HCT116 (cell line): ENCODE data around the gene SUFU. TPM values are rescaled to one million over a fixed set of nuclear protein-coding genes. Genes with fewer than 3 reads are reported as not detected.

ENCODE experiments used
- ATAC-seq: fragments of 200-7000 bp; cut with Tn5 transposase; 2 replicates; pipeline ENCODE4 v1.9.1; 2020; ENCODE audit warnings: mild to moderate bottlenecking, moderate library complexity
- BruUV-seq: library from RNA; stranded (reverse); fragments of 400-500 nt; replicated peaks from 2 replicates; lab custom pipeline; 2021; lab: Mats Ljungman, UMichigan
- CTCF ChIA-PET: fragments of 300-600 bp; sonication (Branson Sonifier 250); formaldehyde crosslinking; loops from one replicate; lab custom pipeline; 2021; ENCODE audit warnings: antibody characterized with exemption; lab: Charles Lee
- POLR2A ChIA-PET: fragments of 300-600, 350-600 bp; sonication (Branson Sonifier 250); formaldehyde crosslinking; loops from one replicate; lab custom pipeline; 2021; ENCODE audit warnings: antibody characterized with exemption; lab: Charles Lee
- RAD21 ChIA-PET, 2 experiments: fragments of 300-600 bp; sonication (Branson Sonifier 250); formaldehyde crosslinking; loops; one replicate each; lab custom pipeline; 2023; ENCODE audit warnings: low total read pairs in 2 of 2; ENCODE audit not compliant: uncharacterized antibody in 2 of 2, unreplicated experiment in 2 of 2, low non-redundant PET in 1 of 2; lab: Charles Lee
- DNase-seq: peaks from one replicate; pipeline ENCODE4 v3.0.0-alpha.2; 2010; ENCODE audit warnings: low read depth, low spot score
- H2AFZ ChIP-seq: fragments of 200-600 bp; shearing (Covaris generic), sonication (generic); 2 replicates; pipeline ENCODE4 v1.6.1; 2017; ENCODE audit warnings: low read depth, mixed run types, mixed read lengths, antibody characterized with exemption, low read length; ENCODE audit not compliant: poor library complexity, severe bottlenecking
- H3K27ac ChIP-seq: 2 replicates; pipeline ENCODE4 v1.5.1; 2012; ENCODE audit warnings: low read depth, low read length
- H3K27me3 ChIP-seq: fragments of 200-600 bp; sonication (generic); 2 replicates; pipeline ENCODE4 v1.6.1; 2016; ENCODE audit warnings: mixed run types, low read length, mixed read lengths; ENCODE audit not compliant: insufficient read depth
- H3K36me3 ChIP-seq, 2 experiments: fragments of 200-500 bp in 1 of 2; fragments of 200-600 bp in 1 of 2; sonication (Bioruptor generic) in 1 of 2; sonication (generic) in 1 of 2; 2 replicates each; pipeline versions ENCODE4 v1.5.1 to v1.6.1; 2014 to 2016; ENCODE audit warnings: low read length in 2 of 2, inconsistent platforms in 1 of 2, mixed read lengths in 1 of 2, mixed run types in 1 of 2; ENCODE audit not compliant: insufficient read depth in 2 of 2, control insufficient read depth in 1 of 2
- H3K4me1 ChIP-seq, 2 experiments: fragments of 200-600 bp in 1 of 2; sonication (generic) in 1 of 2; 2 replicates each; pipeline versions ENCODE4 v1.5.1 to v1.6.1; 2012 to 2017; ENCODE audit warnings: low read length in 2 of 2, inconsistent platforms in 1 of 2, mild to moderate bottlenecking in 1 of 2, mixed read lengths in 1 of 2, mixed run types in 1 of 2, moderate library complexity in 1 of 2; ENCODE audit not compliant: insufficient read depth in 2 of 2, control insufficient read depth in 1 of 2
- H3K4me2 ChIP-seq: fragments of 200-600 bp; sonication (generic); 2 replicates; pipeline ENCODE4 v1.6.1; 2017; ENCODE audit warnings: mixed run types, low read length, mixed read lengths
- H3K4me3 ChIP-seq, 2 experiments: fragments of 200-600 bp in 1 of 2; sonication (generic) in 1 of 2; replicated peaks in 1 of 2; 2 replicates each; pipeline ENCODE4 v1.5.1; 2011 to 2016; ENCODE audit warnings: low read length in 2 of 2, control low read depth in 1 of 2, low read depth in 1 of 2, mild to moderate bottlenecking in 1 of 2, mixed read lengths in 1 of 2, mixed run types in 1 of 2
- H3K79me2 ChIP-seq: fragments of 200-600 bp; sonication (generic); 2 replicates; pipeline ENCODE4 v1.6.1; 2017; ENCODE audit warnings: mild to moderate bottlenecking, mixed run types, low read length, moderate library complexity, mixed read lengths; ENCODE audit not compliant: insufficient read depth
- H3K9ac ChIP-seq: fragments of 200-600 bp; sonication (generic); 2 replicates; pipeline ENCODE4 v1.6.1; 2016; ENCODE audit warnings: low read length, mixed read lengths
- H3K9me2 ChIP-seq: fragments of 200-600 bp; sonication (generic), shearing (Covaris generic); 2 replicates; pipeline ENCODE4 v1.6.1; 2017; ENCODE audit warnings: mixed run types, mild to moderate bottlenecking, moderate library complexity; ENCODE audit not compliant: insufficient read depth
- H3K9me3 ChIP-seq, 2 experiments: fragments of 200-500 bp in 1 of 2; fragments of 200-600 bp in 1 of 2; sonication (Bioruptor generic) in 1 of 2; sonication (generic) in 1 of 2; 2 replicates each; pipeline ENCODE4 v1.6.1; 2014 to 2017; ENCODE audit warnings: low read length in 2 of 2, mixed read lengths in 2 of 2, inconsistent platforms in 1 of 2, low read depth in 1 of 2, mild to moderate bottlenecking in 1 of 2, mixed run types in 1 of 2, moderate library complexity in 1 of 2; ENCODE audit not compliant: control insufficient read depth in 1 of 2, insufficient read depth in 1 of 2
- H4K20me1 ChIP-seq: fragments of 200-600 bp; sonication (generic), shearing (Covaris generic); 2 replicates; pipeline ENCODE4 v1.6.1; 2017; ENCODE audit warnings: mixed run types, mild to moderate bottlenecking, moderate library complexity; ENCODE audit not compliant: insufficient read depth
- EZH2 ChIP-seq: fragments of 200-600 bp; sonication (generic); IDR thresholded peaks from 2 replicates; pipeline ENCODE4 v1.6.1; 2017; ENCODE audit warnings: antibody characterized with exemption, mixed run types
- JUND ChIP-seq: IDR thresholded peaks from 2 replicates; pipeline ENCODE4 v1.6.1; 2012
- POLR2AphosphoS5 ChIP-seq: IDR thresholded peaks from 2 replicates; pipeline ENCODE4 v1.6.1; 2011; ENCODE audit warnings: mild to moderate bottlenecking, low read depth, low read length, moderate library complexity
- RAD21 ChIP-seq: IDR thresholded peaks from 2 replicates; pipeline ENCODE4 v1.6.1; 2012; ENCODE audit warnings: low read depth, mild to moderate bottlenecking
- SIN3A ChIP-seq: IDR thresholded peaks from 2 replicates; pipeline ENCODE4 v1.6.1; 2012; ENCODE audit warnings: low read depth
- intact Hi-C: fragments of 100-400 bp; cut with micrococcal nuclease; formaldehyde crosslinking; loops from 2 replicates; pipeline ENCODE4 v1.10.0; 2022
- total RNA-seq: library from RNA; stranded (reverse); gene quantifications from one replicate; pipeline ENCODE4 v1.2.1, GENCODE V29; 2021; ENCODE audit not compliant: unreplicated experiment
- TF ChIP-seq, protein P1 (sequence below), 3 experiments: fragments of 200-600 bp in 1 of 3; sonication (generic) in 1 of 3; IDR thresholded peaks in 2 of 3; conservative IDR thresholded peaks in 1 of 3; 2 replicates each; pipeline ENCODE4 v1.5.1; 2012 to 2017; ENCODE audit warnings: low read depth in 2 of 3, low read length in 2 of 3, antibody characterized with exemption in 1 of 3, borderline replicate concordance in 1 of 3, control low read depth in 1 of 3, mild to moderate bottlenecking in 1 of 3, mixed read lengths in 1 of 3, mixed run types in 1 of 3, moderate library complexity in 1 of 3; ENCODE audit not compliant: insufficient read depth in 1 of 3

Gene SUFU
- total RNA-seq, 1 experiment from 2014 or later = 18.8 TPM

GRCh38 chr10:102678842-102679289 lies 175.1 kb downstream of the SUFU start:
- Histone ChIP-seq H3K27ac (no peak overlapping the region), H3K27me3 (no peaks in the 10 kb centered on the region), H3K9ac (no peak overlapping the region), H3K36me3 (no peaks in the 10 kb centered on the region; a peak in 1 of 4 replicates), H4K20me1 (no peaks in the 10 kb centered on the region), H3K4me1 (peaks cover 3 to 10% of the 10 kb centered on the region in 2 experiments; a peak in 3 of 4 replicates), H3K4me3 (no peak overlapping the region), H3K9me3 (no peaks in the 10 kb centered on the region), H3K4me2 (peak overlapping the region; percentile 43), H3K9me2 (no peaks in the 10 kb centered on the region)
- intact Hi-C loops = no loop called here
- BruUV-seq = no TSS peak
- POLR2A ChIA-PET = interaction anchor here (0.9 kb wide), 1 partner anchor 36 kb away, joined by 3 read pairs; the partner anchor contains the start of genes ARL3 and SFXN2
- ATAC-seq = peak; percentile 98
- DNase-seq = no peak
- TF ChIP-seq SIN3A (no peak), JUND (no peak), RAD21 (peak; percentile 75), EZH2 (no peak), POLR2AphosphoS5 (no peak)
- TF ChIP-seq, protein P1, sequence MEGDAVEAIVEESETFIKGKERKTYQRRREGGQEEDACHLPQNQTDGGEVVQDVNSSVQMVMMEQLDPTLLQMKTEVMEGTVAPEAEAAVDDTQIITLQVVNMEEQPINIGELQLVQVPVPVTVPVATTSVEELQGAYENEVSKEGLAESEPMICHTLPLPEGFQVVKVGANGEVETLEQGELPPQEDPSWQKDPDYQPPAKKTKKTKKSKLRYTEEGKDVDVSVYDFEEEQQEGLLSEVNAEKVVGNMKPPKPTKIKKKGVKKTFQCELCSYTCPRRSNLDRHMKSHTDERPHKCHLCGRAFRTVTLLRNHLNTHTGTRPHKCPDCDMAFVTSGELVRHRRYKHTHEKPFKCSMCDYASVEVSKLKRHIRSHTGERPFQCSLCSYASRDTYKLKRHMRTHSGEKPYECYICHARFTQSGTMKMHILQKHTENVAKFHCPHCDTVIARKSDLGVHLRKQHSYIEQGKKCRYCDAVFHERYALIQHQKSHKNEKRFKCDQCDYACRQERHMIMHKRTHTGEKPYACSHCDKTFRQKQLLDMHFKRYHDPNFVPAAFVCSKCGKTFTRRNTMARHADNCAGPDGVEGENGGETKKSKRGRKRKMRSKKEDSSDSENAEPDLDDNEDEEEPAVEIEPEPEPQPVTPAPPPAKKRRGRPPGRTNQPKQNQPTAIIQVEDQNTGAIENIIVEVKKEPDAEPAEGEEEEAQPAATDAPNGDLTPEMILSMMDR (IDR thresholded peaks at IDR 0.05 in 2 of 3, conservative IDR thresholded peaks at IDR 0.05 in 1 of 3; ENCODE audit: borderline replicate concordance in 1 of 3, insufficient read depth in 1 of 3, low read depth in 2 of 3, low read length in 2 of 3) = peak; percentile 62 to 98 (median 95); a peak in 5 of 6 replicates
- TF ChIP-seq, all 23 proteins: peak for 2
- Histone ChIP-seq H3K79me2 (no peaks in the 10 kb centered on the region), H2AFZ (no peak overlapping the region)
- ChIA-PET CTCF (interaction anchor here (0.6 to 3.5 kb wide), 17 partner anchors 9 to 807 kb away, joined by 3 to 40 read pairs (median 4); partner anchors contain the start of genes ACTR1A, ARL3, SFXN2 and SUFU), RAD21 (interaction anchor here in 1 of 2 experiments (0.6 kb wide), 1 partner anchor 297 kb away, joined by 3 read pairs; no protein-coding TSS in a partner anchor)
